ENCODE data around the gene CHST12.
A peak's percentile ranks its signal among the peaks of the same experiment; 100 is the strongest.
"Not testable (repeated sequence)": the region's sequence is repeated elsewhere in the genome, so short reads cannot be mapped to it uniquely, and the experiment has no call there.

Gene CHST12

DNA sequence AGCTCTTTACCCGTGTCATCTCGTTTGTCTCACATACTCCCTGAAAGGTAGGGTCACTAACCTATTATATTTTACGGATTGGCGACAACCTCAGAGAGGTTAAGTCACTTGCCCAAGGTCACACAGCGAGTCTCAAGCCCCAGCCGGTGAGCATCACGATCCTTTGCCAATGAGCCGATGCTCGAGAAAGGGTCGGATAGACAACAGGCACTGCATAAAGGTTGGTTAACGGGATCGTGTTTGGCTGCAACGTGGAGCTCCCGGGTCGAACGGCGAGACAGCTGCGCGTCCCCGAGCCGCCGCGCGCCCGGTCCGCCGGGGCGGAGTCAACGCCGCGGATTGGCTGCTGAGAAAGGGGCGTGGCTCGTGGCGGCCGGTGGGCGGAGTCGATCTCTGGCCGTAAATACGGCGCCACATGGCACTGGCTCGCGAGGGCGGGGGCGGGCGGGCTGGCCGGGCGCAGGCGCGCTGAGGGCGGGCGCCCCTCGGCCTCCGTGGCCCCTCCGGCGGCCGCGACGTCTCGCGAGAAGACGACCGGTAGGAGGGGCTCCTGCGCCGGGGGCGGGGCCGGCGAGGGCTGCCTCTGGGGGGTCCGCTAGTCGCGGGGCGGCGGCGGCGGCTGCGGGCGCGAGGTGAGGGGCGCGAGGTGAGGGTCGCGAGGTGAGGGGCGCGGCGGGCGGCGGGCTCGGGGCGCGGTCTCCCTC lies at the start of gene CHST12:
TSS of gene CHST12 (plus strand) at position 598 of the 704 bp plus-strand sequence. CDS start 29,029 bp downstream, outside the sequence.
- peak; percentile 97 for DNase-seq

DNA sequence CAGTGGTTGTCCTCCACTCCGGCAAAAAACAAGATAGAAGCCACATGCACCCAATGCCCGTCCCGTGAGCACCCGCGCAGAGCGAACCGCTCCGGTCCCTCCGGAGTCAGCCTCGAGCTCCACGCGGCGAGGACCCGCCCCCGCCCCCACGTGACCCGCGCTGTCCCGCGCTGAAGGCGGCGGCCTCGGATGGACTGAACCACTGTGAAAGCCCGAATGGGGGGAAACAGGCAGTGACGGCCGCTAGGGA lies 49.5 kb upstream of the CHST12 start:
- DNase-seq = peak; percentile 93

DNA sequence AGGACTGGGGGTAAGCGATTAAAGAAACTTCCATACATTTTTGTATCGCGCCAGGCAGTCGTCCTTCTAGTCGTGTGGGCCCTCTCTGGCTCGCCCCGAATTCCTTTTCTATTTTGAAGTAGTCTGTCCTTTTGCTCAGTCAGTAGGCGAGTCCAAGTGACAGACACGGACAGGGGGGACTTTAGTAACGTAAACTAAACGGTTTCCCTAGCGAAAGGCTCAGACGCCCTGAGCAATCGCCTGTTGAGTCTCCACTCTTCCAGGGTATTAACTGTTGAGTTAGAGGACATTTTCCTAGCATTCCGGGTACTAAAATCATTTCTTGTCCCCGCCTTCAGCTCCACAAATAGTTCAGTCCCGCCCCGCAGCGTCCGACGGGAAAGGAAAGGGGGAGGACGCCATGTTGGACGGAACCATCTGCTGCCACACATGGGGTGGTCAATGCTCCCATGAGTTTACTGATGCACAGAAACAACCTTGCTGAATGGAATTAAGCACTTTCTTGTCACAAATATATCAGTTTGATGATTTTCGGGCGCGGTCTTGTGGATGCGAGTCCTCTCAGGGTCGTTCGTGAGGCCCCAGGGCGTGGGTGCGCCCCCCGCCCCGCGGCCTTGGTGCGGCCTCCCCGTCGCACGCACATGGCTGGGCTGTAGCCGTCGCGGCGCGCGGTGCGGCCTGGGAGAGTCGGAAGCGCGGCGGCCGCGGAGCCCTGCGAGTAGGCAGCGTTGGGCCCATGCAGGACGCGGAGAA lies 49.0 kb upstream of the CHST12 start, which contains the start of gene EIF3B:
TSS of gene EIF3B (plus strand) at position 642 of the 753 bp plus-strand sequence. CDS start at position 737, 95 bp downstream.
- DNase-seq = peak; percentile 93

DNA sequence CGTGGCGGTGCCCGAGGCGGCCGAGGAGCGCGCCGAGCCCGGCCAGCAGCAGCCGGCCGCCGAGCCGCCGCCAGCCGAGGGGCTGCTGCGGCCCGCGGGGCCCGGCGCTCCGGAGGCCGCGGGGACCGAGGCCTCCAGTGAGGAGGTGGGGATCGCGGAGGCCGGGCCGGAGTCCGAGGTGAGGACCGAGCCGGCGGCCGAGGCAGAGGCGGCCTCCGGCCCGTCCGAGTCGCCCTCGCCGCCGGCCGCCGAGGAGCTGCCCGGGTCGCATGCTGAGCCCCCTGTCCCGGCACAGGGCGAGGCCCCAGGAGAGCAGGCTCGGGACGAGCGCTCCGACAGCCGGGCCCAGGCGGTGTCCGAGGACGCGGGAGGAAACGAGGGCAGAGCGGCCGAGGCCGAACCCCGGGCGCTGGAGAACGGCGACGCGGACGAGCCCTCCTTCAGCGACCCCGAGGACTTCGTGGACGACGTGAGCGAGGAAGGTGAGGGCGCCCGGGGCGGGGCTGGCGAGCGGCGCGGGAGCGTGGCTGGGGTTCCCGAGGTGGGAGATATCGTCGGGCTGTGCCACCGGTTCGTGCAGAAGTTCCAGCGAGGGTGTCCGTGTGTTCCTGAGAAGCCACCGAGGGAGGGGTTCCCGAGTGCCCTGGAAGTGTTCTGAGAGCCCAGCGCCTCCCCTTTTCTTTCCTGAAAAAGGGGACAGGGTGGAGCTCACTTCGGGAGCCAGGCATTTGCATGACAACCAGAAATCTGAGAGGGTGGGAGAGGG lies 48.3 kb upstream of the CHST12 start:
- DNase-seq = peak; percentile 23

DNA sequence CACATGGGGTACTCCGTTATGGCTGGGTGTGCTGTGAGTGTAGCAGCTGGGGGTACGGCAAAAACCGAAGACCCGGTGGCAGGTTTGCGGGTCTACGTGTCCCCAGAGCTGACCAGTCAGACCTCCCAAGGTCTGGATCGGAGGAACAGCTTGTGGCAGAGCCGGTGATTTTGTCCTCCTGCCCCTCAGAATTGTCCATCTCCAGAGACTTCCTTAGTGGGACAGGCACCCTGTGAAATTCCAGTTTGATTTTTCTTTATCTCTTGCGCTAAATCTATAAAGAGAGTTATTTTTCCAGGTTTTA lies 47.8 kb upstream of the CHST12 start:
- no peak for DNase-seq

DNA sequence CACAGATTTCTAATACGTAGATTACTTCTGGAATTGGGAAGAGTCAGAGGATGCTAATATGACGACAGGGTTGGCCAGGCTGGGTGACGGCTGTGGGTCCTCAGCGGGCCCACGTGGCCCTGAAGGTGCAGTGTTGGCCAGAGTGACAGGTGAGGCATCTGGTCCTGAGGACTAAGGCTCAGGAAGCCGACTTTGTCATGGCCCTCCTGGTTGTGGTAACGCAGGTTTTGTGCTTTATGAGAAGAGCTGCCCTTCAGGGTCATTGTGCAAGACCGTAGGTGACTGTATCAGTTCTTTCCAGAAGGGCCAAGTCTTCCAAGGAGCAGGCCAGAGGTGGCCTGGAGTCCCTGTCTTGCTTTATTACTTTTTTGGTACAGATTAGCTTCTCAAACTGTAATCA lies 46.2 kb upstream of the CHST12 start:
- DNase-seq = no peak

DNA sequence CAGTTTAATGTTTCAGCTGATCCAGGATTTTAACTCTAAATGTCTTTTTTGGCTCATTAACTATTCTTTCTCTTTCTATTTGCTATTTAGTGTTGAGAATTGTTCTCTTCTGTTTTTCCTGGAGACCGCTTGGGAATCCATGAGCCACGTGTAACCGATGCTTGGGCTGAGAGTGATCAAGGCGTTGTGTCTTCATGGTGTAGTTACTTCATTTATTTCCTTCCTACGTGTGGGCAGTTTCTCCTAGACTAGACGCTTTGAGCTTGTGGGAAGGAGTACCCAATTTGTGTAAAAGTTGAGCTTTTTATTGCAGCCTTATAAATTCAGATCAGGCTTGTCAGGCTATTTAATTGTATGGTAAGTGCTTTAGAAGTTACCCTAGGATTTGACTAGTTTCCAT lies 45.8 kb upstream of the CHST12 start:
- no peak for DNase-seq

DNA sequence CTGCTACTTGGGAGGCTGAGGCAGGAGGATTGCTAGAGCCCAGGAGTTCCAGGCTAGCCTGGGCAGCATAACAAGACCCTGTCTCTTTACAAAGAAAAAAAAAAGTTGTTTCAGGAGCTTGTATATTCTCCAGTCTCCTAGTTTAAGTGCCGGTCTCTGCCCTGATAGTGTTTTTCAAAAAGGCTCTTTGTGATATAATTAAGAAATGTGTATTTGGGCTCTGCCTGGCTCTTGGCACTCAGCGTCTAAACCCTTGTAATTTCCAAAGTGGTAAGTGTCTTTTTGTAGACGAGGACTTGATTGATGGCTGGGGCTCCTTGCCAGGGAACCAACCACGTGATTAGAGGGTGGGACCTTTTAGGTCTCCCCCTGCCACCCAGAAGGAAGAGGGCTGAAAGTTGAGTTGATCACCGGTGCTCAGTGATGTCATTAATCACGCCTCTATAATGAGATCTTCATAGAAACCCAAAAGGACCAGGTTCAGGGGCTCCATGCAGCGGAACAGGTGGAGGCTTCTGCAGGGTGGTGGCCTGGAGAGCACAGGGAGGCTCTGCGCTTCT lies 44.4 kb upstream of the CHST12 start:
- DNase-seq = no peak

DNA sequence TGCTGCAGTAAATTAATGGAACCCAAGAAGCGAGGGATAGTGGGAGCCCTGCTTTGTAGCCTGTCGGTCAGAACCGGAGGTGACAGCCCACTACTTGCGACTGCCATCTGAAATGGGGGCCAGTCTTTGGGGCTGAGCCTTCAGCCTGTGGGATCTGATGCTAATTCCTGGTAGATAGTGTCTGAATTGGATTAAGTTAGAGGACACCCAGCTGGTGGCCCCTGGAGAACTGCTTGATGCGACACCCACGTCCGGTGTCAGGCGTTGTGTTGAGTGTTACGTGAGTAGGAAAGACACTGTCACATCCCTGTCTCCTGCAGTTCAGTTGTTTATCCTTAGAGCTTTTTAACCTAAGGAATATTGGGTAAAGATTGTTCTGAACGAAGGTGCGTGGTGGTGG lies 43.8 kb upstream of the CHST12 start:
- DNase-seq = no peak

DNA sequence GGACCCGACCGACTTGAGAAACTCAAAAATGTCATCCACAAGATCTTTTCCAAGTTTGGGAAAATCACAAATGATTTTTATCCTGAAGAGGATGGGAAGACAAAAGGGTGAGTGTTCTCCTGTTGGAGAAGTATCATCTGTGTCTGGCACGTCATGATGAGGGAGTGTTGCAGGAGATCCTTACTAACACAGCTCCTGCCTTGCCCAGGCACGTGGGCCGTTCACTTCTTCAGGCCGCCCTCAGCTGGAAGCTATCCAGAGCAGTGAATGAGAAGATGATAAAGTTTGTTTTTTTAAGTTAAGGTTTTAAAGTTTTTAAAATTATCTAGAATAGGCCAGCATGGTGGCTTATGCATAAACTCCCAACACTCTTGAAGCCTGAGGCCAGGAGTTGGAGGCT lies 42.6 kb upstream of the CHST12 start:
- DNase-seq = no peak

DNA sequence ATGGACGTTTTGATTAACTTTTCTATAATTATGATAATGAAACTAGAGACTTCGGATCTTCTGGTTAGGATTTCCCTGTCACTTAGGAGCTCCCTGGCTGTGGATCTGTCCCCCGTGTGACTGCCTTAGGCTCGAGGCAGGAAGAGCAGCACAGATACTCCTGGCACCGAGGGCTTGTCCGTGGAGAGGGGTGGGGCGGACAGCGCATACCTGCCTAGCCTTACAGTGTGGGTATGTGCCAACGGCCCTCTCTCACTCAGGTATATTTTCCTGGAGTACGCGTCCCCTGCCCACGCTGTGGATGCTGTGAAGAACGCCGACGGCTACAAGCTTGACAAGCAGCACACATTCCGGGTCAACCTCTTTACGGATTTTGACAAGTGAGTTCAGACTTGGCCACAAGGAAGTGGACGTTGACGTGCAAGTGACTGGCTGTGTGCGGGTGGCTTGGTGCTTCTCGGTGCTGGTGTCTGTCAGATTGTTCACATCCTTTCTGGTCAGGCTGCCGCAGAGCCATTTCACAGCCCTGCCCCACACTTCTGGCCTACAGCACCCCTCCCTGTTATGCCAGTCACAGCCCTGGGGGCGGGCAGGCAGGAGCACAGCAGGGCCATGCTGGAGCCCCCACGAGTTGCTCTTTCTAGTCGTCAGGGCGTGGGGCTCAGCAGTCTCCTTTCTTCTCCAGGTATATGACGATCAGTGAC lies 40.9 kb upstream of the CHST12 start:
- DNase-seq = no peak

DNA sequence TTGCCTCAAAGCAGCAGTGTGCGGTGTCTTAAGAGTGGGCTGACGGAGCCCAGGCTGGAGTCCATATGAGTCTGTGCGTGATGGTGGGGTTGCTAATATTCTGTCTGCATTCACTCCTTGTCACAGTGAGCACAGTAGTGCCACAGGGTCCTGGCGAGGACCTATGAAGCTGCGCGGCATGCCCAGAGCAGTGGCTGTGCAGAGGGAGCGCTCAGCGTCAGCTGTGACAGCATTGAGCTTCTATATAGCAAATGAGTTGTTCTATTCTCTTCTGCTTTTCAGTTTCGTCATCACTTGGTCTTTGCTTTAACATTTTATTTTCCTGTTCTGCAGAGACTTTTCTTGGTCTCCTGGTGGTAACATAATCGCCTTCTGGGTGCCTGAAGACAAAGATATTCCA lies 34.3 kb upstream of the CHST12 start:
- no peak for DNase-seq

DNA sequence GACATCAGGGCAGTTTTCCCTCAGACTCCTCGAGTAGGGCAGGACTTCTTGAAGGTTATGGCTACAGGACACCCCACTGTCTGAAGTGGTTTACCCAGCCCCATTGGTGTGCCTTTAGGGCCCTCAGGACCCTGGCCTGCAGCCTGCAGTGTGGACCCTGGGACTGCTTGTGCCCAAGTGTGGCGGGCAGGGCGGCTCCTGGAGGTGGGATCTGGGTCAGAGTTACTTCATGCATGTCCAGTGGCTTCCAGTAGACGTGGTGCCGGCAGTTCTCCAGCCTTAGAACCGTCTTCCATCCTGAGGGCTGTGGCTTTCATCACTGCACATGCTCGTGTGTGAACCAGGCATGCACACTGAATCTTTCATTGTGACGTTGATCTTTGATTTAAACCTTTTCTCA lies 32.1 kb upstream of the CHST12 start:
- DNase-seq = no peak

DNA sequence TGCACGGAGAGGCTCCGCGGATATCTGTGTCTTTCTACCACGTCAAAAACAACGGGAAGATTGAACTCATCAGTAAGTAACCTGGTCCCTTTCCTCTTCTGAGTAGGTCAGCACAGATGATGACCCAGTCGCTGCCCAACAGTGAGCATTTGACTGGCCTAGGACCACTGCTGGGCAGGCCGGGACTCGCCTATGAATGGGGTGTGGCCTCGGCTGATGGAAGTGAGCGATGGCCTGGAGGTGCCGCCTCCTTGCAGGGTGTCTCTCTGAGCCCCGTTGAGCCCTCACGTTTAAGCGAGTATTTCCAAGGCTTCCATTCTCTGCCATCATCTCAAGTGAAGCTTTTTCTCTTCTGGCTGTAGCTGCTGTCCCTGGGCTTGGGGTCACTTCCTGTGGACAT lies 30.7 kb upstream of the CHST12 start:
- no peak for DNase-seq

DNA sequence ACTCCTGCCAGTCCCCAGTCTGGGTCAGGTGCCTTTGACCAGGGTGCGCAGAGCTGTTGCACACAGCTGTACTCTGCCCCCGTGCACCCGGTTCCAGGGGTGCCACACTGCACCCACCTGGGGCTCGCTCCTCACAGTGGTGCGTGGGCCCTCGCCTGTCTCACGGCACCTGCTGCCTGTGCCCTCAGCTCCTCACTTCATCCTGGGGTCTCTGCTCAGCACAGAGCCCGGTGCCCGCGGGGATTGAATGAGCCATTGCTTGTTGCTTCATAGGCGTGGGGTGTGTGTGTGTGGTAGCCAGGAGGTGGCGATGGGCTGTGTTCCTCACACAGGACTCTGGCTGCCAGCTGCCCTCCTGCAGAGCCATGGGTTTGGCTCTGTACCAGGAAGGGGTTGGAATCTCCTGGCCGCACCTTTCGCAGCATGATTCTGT lies 30.3 kb upstream of the CHST12 start:
- DNase-seq = no peak

DNA sequence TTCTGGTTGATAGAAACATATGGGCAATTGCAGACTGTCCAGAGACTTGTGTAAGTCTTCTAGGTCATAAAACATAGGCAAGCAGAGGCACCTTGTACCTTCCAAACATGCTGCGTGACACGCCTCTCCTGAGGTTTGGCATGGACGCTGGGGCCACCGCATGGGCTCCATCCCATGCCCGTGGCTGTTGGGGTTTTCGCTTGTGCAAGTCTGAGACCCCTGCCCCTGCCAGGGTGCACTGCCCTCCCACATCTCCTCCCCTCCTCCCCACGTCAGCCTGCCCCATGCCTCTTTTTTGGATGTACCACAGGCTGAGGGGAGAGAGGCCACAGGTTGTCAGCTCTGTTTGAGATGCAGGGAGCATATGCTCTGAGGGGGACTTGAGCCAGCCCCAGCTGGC lies 29.8 kb upstream of the CHST12 start:
- no peak for DNase-seq

DNA sequence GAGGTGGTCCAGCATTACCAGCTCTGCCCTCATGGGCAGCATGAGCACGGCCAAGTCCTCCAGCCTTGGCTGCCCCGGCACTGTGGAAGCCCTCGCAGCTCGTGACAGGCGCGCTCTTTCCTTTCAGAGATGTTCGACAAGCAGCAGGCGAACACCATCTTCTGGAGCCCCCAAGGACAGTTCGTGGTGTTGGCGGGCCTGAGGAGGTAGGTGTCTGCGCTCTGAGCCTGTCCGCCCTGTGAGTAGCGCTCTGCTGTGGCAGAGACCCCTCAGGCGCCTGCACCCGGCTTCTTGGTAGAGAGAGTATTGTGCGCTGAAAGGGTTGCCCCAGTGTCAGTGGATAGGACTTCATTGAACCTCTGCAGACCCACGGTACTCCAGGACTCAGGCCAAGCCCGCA lies 29.0 kb upstream of the CHST12 start:
- no peak for DNase-seq

DNA sequence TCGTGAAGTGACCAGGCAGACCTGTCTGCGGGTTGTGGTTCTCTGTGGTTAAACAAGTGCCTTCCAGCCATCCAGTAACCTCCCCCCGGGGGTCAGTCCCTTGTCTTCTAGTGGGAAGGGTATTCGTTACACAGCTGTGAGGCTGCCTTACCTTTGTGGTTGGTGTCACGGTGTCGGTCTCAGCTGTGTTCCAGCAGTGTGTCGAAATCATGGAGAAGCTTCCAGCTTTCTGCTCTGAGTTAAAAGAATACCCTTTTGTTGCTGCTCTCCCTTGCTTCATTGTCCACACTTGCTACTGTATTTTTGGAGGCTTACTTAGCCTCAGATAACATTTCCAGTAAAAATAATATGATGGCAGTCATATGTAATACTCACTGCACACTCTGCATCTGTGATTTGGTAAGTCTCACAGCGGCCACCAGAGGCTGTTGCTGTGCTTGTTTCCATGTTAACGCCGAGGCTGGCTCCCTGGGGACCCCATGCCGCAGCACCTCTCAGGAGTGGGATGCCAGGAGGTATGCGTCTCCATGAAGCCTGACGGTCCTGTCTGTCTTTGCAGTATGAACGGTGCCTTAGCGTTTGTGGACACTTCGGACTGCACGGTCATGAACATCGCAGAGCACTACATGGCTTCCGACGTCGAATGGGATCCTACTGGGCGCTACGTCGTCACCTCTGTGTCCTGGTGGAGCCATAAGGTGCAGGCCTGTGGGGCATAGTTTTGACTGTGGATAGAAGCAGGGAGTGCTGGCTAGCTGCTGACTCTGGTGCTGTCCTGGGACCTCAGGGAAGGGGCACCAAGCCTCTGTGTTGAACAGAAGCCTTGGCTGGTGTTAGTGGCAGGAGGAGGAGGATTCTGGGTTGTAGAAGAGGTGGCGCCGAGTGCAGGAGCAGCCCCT lies 28.3 kb upstream of the CHST12 start:
- DNase-seq = no peak

DNA sequence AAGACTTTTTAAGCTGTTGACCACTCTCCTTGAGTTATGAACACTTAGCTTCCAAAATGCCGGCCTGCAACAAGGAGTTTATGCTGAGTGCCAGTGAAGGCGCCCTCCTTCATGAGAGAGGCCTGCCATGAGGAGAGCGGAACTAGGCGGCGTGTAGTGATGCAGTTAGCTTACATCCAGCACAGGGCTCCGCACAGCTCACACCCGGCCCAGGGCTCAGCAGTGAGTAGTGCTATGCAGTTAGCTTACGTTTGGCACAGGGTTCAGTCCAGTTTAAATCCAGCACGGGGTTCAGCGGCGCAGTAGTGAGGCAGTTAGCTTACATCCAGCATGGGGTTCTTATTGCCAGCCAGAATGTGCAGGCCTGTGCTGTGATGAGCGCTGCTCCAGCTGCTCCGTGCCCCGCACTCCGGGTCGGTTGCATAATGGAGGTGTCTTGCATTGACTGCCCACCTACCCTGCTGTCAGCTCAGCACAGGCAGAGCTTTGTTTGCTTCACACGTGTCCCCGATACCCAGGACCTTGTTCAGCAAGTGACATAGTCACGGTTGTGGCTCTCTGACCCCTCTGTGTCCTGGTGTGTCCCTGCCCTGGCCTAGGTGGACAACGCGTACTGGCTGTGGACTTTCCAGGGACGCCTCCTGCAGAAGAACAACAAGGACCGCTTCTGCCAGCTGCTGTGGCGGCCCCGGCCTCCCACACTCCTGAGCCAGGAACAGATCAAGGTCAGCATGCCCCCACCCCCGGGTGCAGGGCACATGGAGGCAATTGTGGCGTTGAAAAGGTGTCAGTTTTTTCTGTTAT lies 26.9 kb upstream of the CHST12 start:
- no peak for DNase-seq

DNA sequence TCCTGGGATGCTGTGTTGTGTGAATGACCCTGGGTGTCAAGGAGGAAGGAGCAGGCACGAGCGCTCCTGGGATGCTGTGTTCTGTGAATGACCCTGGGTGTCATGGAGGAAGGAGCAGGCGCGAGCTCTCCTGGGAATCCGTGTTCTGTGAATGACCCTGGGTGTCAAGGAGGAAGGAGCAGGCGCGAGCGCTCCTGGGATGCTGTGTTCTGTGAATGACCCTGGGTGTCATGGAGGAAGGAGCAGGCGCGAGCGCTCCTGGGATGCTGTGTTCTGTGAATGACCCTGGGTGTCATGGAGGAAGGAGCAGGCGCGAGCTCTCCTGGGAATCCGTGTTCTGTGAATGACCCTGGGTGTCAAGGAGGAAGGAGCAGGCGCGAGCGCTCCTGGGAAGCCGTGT lies 25.9 kb upstream of the CHST12 start:
- DNase-seq = not testable (repeated sequence)

DNA sequence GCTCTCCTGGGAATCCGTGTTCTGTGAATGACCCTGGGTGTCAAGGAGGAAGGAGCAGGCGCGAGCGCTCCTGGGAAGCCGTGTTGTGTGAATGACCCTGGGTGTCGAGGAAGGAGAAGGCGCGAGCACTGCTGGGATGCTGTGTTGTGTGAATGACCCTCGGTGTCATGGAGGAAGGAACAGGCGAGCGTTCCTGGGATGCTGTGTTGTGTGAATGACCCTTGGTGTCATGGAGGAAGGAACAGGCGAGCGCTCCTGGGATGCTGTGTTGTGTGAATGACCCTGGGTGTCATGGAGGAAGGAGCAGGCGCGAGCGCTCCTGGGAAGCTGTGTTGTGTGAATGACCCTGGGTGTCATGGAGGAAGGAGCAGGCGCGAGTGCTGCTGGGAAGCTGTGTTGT lies 25.3 kb upstream of the CHST12 start:
- not testable (repeated sequence) for DNase-seq

Measured in CD4-positive, alpha-beta T cell treated with Interleukin-6 for 4 hours (primary cell).